ENCODE data around the gene DUSP2. TPM values are rescaled to one million over a fixed set of nuclear protein-coding genes. Genes with fewer than 3 reads are reported as not detected.

Gene DUSP2
- total RNA-seq, 4 donors from 2014 or later: 14.0 to 21.1 (median 15.6) TPM

GRCh38 chr2:96180002-96180401 lies 34.8 kb upstream of the DUSP2 start:
- peaks cover 0 to 20% (median 0%) of the 10 kb centered on the region in 3 donors for H3K36me3 ChIP-seq
- H3K27me3 ChIP-seq: no peaks in the 10 kb centered on the region
- H3K4me3 ChIP-seq: no peak overlapping the region
- DNase-seq (ENCODE audit: low spot score in 2 of 2): no peak
- no peaks in the 10 kb centered on the region for H3K9me3 ChIP-seq
- TF ChIP-seq EP300 (IDR thresholded peaks at IDR 0.05) (no peak), CTCF (IDR thresholded peaks at IDR 0.05) (no peak), POLR2A (IDR thresholded peaks at IDR 0.05) (no peak)
- H3K27ac ChIP-seq: no peak overlapping the region
- no peaks in the 10 kb centered on the region for H3K4me1 ChIP-seq
- 100% methylated on average over 1 of the region's 1 CpG for WGBS, 2 donors

GRCh38 chr2:96176661-96177060 lies 31.4 kb upstream of the DUSP2 start:
- Histone ChIP-seq H3K36me3 (no peaks in the 10 kb centered on the region), H3K27me3 (no peaks in the 10 kb centered on the region), H3K4me1 (no peaks in the 10 kb centered on the region), H3K4me3 (no peak overlapping the region), H3K9me3 (no peaks in the 10 kb centered on the region), H3K27ac (no peak overlapping the region)
- TF ChIP-seq POLR2A (IDR thresholded peaks at IDR 0.05) (no peak), EP300 (IDR thresholded peaks at IDR 0.05) (no peak), CTCF (IDR thresholded peaks at IDR 0.05) (no peak)
- WGBS, 2 donors: 43 to 45% methylated on average over 4 of the region's 4 CpGs
- no peak for DNase-seq (ENCODE audit: low spot score in 2 of 2)

GRCh38 chr2:96175951-96176350 lies 30.7 kb upstream of the DUSP2 start:
- TF ChIP-seq POLR2A (IDR thresholded peaks at IDR 0.05) (no peak), CTCF (IDR thresholded peaks at IDR 0.05) (no peak), EP300 (IDR thresholded peaks at IDR 0.05) (no peak)
- Histone ChIP-seq H3K27ac (no peak overlapping the region), H3K4me1 (no peaks in the 10 kb centered on the region), H3K36me3 (no peaks in the 10 kb centered on the region), H3K27me3 (no peaks in the 10 kb centered on the region), H3K9me3 (no peaks in the 10 kb centered on the region), H3K4me3 (no peak overlapping the region)
- DNase-seq (ENCODE audit: low spot score in 2 of 2): no peak
- 67 to 78% methylated on average over 6 of the region's 6 CpGs for WGBS, 2 donors

GRCh38 chr2:96174251-96175144 lies 29.3 kb upstream of the DUSP2 start:
- Histone ChIP-seq H3K27me3 (no peaks in the 10 kb centered on the region), H3K9me3 (peaks cover 0 to 7% (median 3%) of the 10 kb centered on the region in 4 donors), H3K36me3 (no peaks in the 10 kb centered on the region), H3K27ac (no peak overlapping the region), H3K4me3 (no peak overlapping the region), H3K4me1 (no peaks in the 10 kb centered on the region)
- TF ChIP-seq POLR2A (IDR thresholded peaks at IDR 0.05): no peak
- no peak for TF ChIP-seq EP300 (IDR thresholded peaks at IDR 0.05)
- peak; percentile 75 to 91 (median 83) for TF ChIP-seq CTCF (IDR thresholded peaks at IDR 0.05)
- peak; percentile 36 to 62 for DNase-seq (ENCODE audit: low spot score in 2 of 2)
- 49 to 52% methylated on average over 8 of the region's 8 CpGs for WGBS, 2 donors

GRCh38 chr2:96171831-96172230 lies 26.6 kb upstream of the DUSP2 start:
- Histone ChIP-seq H3K36me3 (no peaks in the 10 kb centered on the region), H3K9me3 (peaks cover 0 to 8% (median 3%) of the 10 kb centered on the region in 4 donors), H3K4me3 (no peak overlapping the region), H3K27me3 (no peaks in the 10 kb centered on the region), H3K27ac (no peak overlapping the region), H3K4me1 (no peaks in the 10 kb centered on the region)
- TF ChIP-seq CTCF (IDR thresholded peaks at IDR 0.05): no peak
- TF ChIP-seq EP300 (IDR thresholded peaks at IDR 0.05): no peak
- DNase-seq (ENCODE audit: low spot score in 2 of 2): no peak
- WGBS, 2 donors: 92 to 95% methylated on average over 13 to 15 of the region's 15 CpGs
